Left ventricle myocardium inferior (tissue), 1 donor: ENCODE results near the gene SNRPN. TPM values are rescaled to one million over a fixed set of nuclear protein-coding genes. Genes with fewer than 3 reads are reported as not detected.
A peak's percentile ranks its signal among the peaks of the same experiment; 100 is the strongest.

ENCODE experiments used
- DNase-seq: peaks from one replicate; pipeline ENCODE4 v3.0.0-alpha.2; 2020
- H3K27ac ChIP-seq: fragments of 200-600 bp; replicated peaks from 2 replicates; pipeline ENCODE4 v1.8.0; 2021
- H3K27me3 ChIP-seq: fragments of 200-600 bp; 2 replicates; pipeline ENCODE4 v1.8.0; 2021; ENCODE audit warnings: low read depth
- H3K36me3 ChIP-seq: fragments of 200-600 bp; 2 replicates; pipeline ENCODE4 v1.8.0; 2021
- H3K4me1 ChIP-seq: fragments of 200-600 bp; 2 replicates; pipeline ENCODE4 v1.8.0; 2021
- H3K4me3 ChIP-seq: fragments of 200-600 bp; 2 replicates; pipeline ENCODE4 v1.8.0; 2021; ENCODE audit warnings: mild to moderate bottlenecking, moderate library complexity
- H3K9me3 ChIP-seq: fragments of 200-600 bp; replicated peaks from 2 replicates; pipeline ENCODE4 v1.8.0; 2021
- CTCF ChIP-seq: fragments of 200-600 bp; IDR thresholded peaks from 2 replicates; pipeline ENCODE4 v1.8.0; 2021; ENCODE audit warnings: antibody characterized with exemption, mild to moderate bottlenecking, borderline replicate concordance
- intact Hi-C: fragments of 100-400 bp; cut with micrococcal nuclease; formaldehyde crosslinking; loops from one replicate; pipeline ENCODE4 v1.11.0; 2022
- total RNA-seq: library from RNA; stranded (reverse); fragmentation: NEBNext Ultra II Directional; extraction: Animal tissue kit (Norgen Biotek cat#: 25700); gene quantifications from one replicate; pipeline ENCODE4 v1.2.1, GENCODE V29; 2021
- donor health status: DM: no; HTN: yes; CAD: no; lungs with severe emphysema.

Gene SNRPN
- total RNA-seq, 1 donor from 2014 or later, result 464 TPM

GRCh38 chr15:24986653-24987052, 31.9 kb downstream of the SNRPN start:
- no peak for TF ChIP-seq CTCF
- peaks cover 94% of the 10 kb centered on the region for H3K9me3 ChIP-seq
- H3K4me1 ChIP-seq, result peaks cover 16% of the 10 kb centered on the region
- H3K4me3 ChIP-seq, result no peak overlapping the region
- no peak for DNase-seq
- no peak overlapping the region for H3K27ac ChIP-seq
- peaks cover 83% of the 10 kb centered on the region for H3K36me3 ChIP-seq
- H3K27me3 ChIP-seq, result no peaks in the 10 kb centered on the region
- intact Hi-C loops, result no loop called here

- Histone ChIP-seq H3K27ac (peak overlapping the region; percentile 17), H3K36me3 (peaks cover 46% of the 10 kb centered on the region), H3K27me3 (no peaks in the 10 kb centered on the region), H3K9me3 (peaks cover 100% of the 10 kb centered on the region), H3K4me3 (no peak overlapping the region), H3K4me1 (peaks cover 8% of the 10 kb centered on the region)
- no peak for DNase-seq
- TF ChIP-seq CTCF, result no peak
- intact Hi-C loops, result no loop called here
These were observed 64.6 kb downstream of the SNRPN start for GRCh38 chr15:25019434-25019833.

- peaks cover 100% of the 10 kb centered on the region for H3K9me3 ChIP-seq
- intact Hi-C loops, result no loop called here
These were observed 67.4 kb downstream of the SNRPN start for GRCh38 chr15:25022233-25022632.

More at GRCh38 chr15:25022233-25022632, 67.4 kb downstream of the SNRPN start:
- no peak for DNase-seq
- no peak overlapping the region for H3K27ac ChIP-seq
- H3K4me3 ChIP-seq, result no peak overlapping the region
- TF ChIP-seq CTCF, result no peak
- no peaks in the 10 kb centered on the region for H3K27me3 ChIP-seq
- H3K4me1 ChIP-seq, result peaks cover 8% of the 10 kb centered on the region
- H3K36me3 ChIP-seq, result peaks cover 72% of the 10 kb centered on the region

Other genes with a start within 250 kb of the SNRPN start
- 94.6 TPM for gene SNURF, start within 50 bp of the SNRPN start, total RNA-seq